Osteoblast (primary cell): ENCODE results near the gene ZIC1. TPM values are rescaled to one million over a fixed set of nuclear protein-coding genes. Genes with fewer than 3 reads are reported as not detected.

Experiments used
- DNase-seq: peaks from one replicate; pipeline ENCODE4 v3.0.0; 2011; ENCODE audit warnings: low spot score, mixed read lengths; ENCODE audit not compliant: insufficient read length; ENCODE audit errors: missing footprints
- H2AFZ ChIP-seq: 2 replicates; pipeline ENCODE4 v1.6.0; 2011; ENCODE audit warnings: mild to moderate bottlenecking, low read length
- H3K27ac ChIP-seq: 2 replicates; pipeline ENCODE4 v1.5.1; 2011; ENCODE audit warnings: mild to moderate bottlenecking, low read depth, low read length, moderate library complexity
- H3K27me3 ChIP-seq: 2 replicates; pipeline ENCODE4 v1.6.0; 2012; ENCODE audit warnings: mild to moderate bottlenecking, control low read depth, inconsistent platforms, low read length, moderate library complexity; ENCODE audit not compliant: insufficient read depth
- H3K36me3 ChIP-seq: 2 replicates; pipeline ENCODE4 v1.5.1; 2011; ENCODE audit warnings: mild to moderate bottlenecking, low read length, control low read depth, moderate library complexity; ENCODE audit not compliant: insufficient read depth
- H3K4me1 ChIP-seq: 2 replicates; pipeline ENCODE4 v1.5.1; 2011; ENCODE audit warnings: mild to moderate bottlenecking, low read length, control low read depth, moderate library complexity; ENCODE audit not compliant: insufficient read depth
- H3K4me2 ChIP-seq: 2 replicates; pipeline ENCODE4 v1.6.0; 2011; ENCODE audit warnings: mild to moderate bottlenecking, low read length; ENCODE audit not compliant: insufficient read depth
- H3K4me3 ChIP-seq: fragments of 200-600 bp; sonication (generic); 3 replicates; pipeline ENCODE4 v1.5.1; 2012; ENCODE audit warnings: mild to moderate bottlenecking, low read length, inconsistent platforms; ENCODE audit not compliant: insufficient read depth
- H3K79me2 ChIP-seq: 2 replicates; pipeline ENCODE4 v1.6.0; 2012; ENCODE audit warnings: mild to moderate bottlenecking, low read length, control low read depth, inconsistent platforms; ENCODE audit not compliant: insufficient read depth
- H3K9me3 ChIP-seq: 2 replicates; pipeline ENCODE4 v1.5.1; 2011; ENCODE audit warnings: low read depth, low read length, control low read depth
- H4K20me1 ChIP-seq: 2 replicates; pipeline ENCODE4 v1.6.0; 2012; ENCODE audit warnings: mild to moderate bottlenecking, low read length, control low read depth; ENCODE audit not compliant: insufficient read depth
- total RNA-seq: library from RNA; depleted of rRNA; stranded (reverse); fragments of >200 nt; gene quantifications from 2 replicates; pipeline ENCODE4 v1.2.3, GENCODE V29; 2012
- TF ChIP-seq, protein P1 (sequence below): IDR thresholded peaks from 2 replicates; pipeline ENCODE4 v1.5.1; 2011; ENCODE audit warnings: mild to moderate bottlenecking, low read depth, low read length, moderate library complexity; ENCODE audit errors: extremely low read depth

The ZIC1 gene
- total RNA-seq, 1 donor: 3.6 TPM

- Histone ChIP-seq H2AFZ (no peak overlapping the region), H4K20me1 (no peaks in the 10 kb centered on the region), H3K4me1 (no peaks in the 10 kb centered on the region), H3K27me3 (peaks cover 87% of the 10 kb centered on the region), H3K4me2 (no peak overlapping the region), H3K9me3 (no peaks in the 10 kb centered on the region), H3K4me3 (no peak overlapping the region), H3K36me3 (no peaks in the 10 kb centered on the region), H3K79me2 (no peaks in the 10 kb centered on the region), H3K27ac (no peak overlapping the region)
- TF ChIP-seq, protein P1, sequence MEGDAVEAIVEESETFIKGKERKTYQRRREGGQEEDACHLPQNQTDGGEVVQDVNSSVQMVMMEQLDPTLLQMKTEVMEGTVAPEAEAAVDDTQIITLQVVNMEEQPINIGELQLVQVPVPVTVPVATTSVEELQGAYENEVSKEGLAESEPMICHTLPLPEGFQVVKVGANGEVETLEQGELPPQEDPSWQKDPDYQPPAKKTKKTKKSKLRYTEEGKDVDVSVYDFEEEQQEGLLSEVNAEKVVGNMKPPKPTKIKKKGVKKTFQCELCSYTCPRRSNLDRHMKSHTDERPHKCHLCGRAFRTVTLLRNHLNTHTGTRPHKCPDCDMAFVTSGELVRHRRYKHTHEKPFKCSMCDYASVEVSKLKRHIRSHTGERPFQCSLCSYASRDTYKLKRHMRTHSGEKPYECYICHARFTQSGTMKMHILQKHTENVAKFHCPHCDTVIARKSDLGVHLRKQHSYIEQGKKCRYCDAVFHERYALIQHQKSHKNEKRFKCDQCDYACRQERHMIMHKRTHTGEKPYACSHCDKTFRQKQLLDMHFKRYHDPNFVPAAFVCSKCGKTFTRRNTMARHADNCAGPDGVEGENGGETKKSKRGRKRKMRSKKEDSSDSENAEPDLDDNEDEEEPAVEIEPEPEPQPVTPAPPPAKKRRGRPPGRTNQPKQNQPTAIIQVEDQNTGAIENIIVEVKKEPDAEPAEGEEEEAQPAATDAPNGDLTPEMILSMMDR: no peak
- no peak for DNase-seq
Observed at GRCh38 chr3:147395899-147396711, 13.1 kb upstream of the ZIC1 start.

- TF ChIP-seq, protein P1: no peak
- Histone ChIP-seq H3K9me3 (no peaks in the 10 kb centered on the region), H4K20me1 (no peaks in the 10 kb centered on the region), H3K27me3 (peaks cover 89% of the 10 kb centered on the region), H3K4me1 (no peaks in the 10 kb centered on the region), H2AFZ (no peak overlapping the region), H3K4me2 (no peak overlapping the region), H3K27ac (no peak overlapping the region), H3K36me3 (no peaks in the 10 kb centered on the region), H3K4me3 (no peak overlapping the region), H3K79me2 (no peaks in the 10 kb centered on the region)
- no peak for DNase-seq
Observed at GRCh38 chr3:147396712-147397046, 12.5 kb upstream of the ZIC1 start.

GRCh38 chr3:147397155-147397874 lies 11.8 kb upstream of the ZIC1 start:
- H3K79me2 ChIP-seq: no peaks in the 10 kb centered on the region
- TF ChIP-seq, protein P1: no peak
- H3K27me3 ChIP-seq: peaks cover 89% of the 10 kb centered on the region

More at GRCh38 chr3:147397155-147397874, 11.8 kb upstream of the ZIC1 start:
- Histone ChIP-seq H3K4me2 (peak overlapping the region; percentile 18), H3K4me1 (no peaks in the 10 kb centered on the region), H3K36me3 (no peaks in the 10 kb centered on the region), H2AFZ (no peak overlapping the region), H3K9me3 (no peaks in the 10 kb centered on the region), H4K20me1 (no peaks in the 10 kb centered on the region), H3K4me3 (no peak overlapping the region), H3K27ac (no peak overlapping the region)
- DNase-seq: peak; percentile 91
